Progenitor cell of endocrine pancreas (in vitro differentiated cells): ENCODE measurements around the gene TRAPPC10. TPM values are rescaled to one million over a fixed set of nuclear protein-coding genes. Genes with fewer than 3 reads are reported as not detected.

Experiments
- DNase-seq: peaks from one replicate; pipeline ENCODE4 v3.0.0; 2021; ENCODE audit warnings: low spot score; ENCODE audit not compliant: unreplicated experiment
- H3K27ac Mint-ChIP-seq: 2 replicates; pipeline ENCODE4 v1.8.0; 2021; ENCODE audit warnings: mild to moderate bottlenecking, moderate library complexity, mixed read lengths
- H3K27me3 Mint-ChIP-seq: 2 replicates; pipeline ENCODE4 v1.8.0; 2021; ENCODE audit warnings: mixed read lengths
- H3K36me3 Mint-ChIP-seq: 2 replicates; pipeline ENCODE4 v1.8.0; 2022; ENCODE audit warnings: mixed read lengths; ENCODE audit not compliant: insufficient read depth
- H3K4me1 Mint-ChIP-seq: 2 replicates; pipeline ENCODE4 v1.8.0; 2021; ENCODE audit warnings: low read depth, mixed read lengths
- H3K4me3 Mint-ChIP-seq: 2 replicates; pipeline ENCODE4 v1.8.0; 2021; ENCODE audit warnings: low read depth, mild to moderate bottlenecking, moderate library complexity, mixed read lengths
- H3K9me3 Mint-ChIP-seq: 2 replicates; pipeline ENCODE4 v1.8.0; 2021; ENCODE audit warnings: low read depth, mixed read lengths
- total RNA-seq: library from RNA; stranded (reverse); gene quantifications from 2 replicates; pipeline ENCODE4 v1.2.1, GENCODE V29; 2021
- TF ChIP-seq, protein P1 (sequence below): fragments of 200-600 bp; sonication (generic); IDR thresholded peaks from one replicate; pipeline ENCODE4 v1.5.0; 2021; ENCODE audit warnings: antibody characterized with exemption, mild to moderate bottlenecking; ENCODE audit not compliant: unreplicated experiment

The TRAPPC10 gene
- total RNA-seq, 1 donor from 2014 or later: 42.7 TPM

DNA sequence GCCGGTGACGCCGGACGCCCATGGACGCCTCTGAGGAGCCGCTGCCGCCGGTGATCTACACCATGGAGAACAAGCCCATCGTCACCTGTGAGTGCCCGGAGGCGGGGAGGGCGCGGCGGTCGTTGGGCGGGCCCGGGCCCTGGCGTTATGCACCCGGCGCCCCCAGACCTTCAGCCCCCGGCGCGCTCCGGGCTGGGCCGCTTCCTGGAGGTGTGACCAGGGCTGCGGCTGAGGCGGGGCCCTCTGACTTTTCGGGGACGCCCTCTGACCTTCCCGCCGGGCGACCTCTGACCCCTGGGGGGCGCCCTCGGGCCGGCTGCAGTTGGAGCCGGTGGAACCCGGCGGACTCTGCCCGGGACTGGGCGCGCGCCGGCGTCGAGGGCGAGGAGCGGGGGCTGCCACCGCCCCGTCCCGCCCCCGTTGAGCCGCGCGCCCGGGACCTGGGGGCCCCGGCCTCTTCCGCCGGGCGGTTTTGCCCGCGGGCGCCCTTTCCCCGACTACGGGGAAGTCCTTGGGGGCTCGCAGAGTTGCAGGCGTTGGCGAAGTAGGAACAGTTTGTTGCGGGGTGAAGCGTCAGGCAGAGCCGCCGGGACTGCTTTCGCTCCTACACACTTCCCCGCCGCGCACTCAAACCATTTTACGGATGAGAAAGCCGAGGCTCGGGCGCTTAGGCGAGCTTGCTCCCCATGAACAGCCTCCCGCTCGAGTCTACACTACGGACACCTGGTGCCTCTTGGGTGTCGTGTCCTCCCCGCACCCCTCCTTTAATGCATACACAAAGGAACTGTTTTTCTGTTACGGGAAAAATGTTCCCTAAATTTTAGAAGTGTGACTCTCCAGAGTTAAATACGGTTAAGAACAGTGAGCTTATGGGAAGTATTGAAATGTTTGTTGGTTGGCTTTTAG lies 618 bp downstream of the TRAPPC10 start:
- peak; percentile 67 for DNase-seq
- Mint-ChIP-seq H3K27ac (peak overlapping the region; percentile 90), H3K4me1 (peaks cover 19% of the 10 kb centered on the region), H3K36me3 (no peaks in the 10 kb centered on the region), H3K9me3 (no peaks in the 10 kb centered on the region), H3K27me3 (no peaks in the 10 kb centered on the region), H3K4me3 (peak overlapping the region; percentile 76)
- TF ChIP-seq, protein P1, sequence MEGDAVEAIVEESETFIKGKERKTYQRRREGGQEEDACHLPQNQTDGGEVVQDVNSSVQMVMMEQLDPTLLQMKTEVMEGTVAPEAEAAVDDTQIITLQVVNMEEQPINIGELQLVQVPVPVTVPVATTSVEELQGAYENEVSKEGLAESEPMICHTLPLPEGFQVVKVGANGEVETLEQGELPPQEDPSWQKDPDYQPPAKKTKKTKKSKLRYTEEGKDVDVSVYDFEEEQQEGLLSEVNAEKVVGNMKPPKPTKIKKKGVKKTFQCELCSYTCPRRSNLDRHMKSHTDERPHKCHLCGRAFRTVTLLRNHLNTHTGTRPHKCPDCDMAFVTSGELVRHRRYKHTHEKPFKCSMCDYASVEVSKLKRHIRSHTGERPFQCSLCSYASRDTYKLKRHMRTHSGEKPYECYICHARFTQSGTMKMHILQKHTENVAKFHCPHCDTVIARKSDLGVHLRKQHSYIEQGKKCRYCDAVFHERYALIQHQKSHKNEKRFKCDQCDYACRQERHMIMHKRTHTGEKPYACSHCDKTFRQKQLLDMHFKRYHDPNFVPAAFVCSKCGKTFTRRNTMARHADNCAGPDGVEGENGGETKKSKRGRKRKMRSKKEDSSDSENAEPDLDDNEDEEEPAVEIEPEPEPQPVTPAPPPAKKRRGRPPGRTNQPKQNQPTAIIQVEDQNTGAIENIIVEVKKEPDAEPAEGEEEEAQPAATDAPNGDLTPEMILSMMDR: peak; percentile 53

DNA sequence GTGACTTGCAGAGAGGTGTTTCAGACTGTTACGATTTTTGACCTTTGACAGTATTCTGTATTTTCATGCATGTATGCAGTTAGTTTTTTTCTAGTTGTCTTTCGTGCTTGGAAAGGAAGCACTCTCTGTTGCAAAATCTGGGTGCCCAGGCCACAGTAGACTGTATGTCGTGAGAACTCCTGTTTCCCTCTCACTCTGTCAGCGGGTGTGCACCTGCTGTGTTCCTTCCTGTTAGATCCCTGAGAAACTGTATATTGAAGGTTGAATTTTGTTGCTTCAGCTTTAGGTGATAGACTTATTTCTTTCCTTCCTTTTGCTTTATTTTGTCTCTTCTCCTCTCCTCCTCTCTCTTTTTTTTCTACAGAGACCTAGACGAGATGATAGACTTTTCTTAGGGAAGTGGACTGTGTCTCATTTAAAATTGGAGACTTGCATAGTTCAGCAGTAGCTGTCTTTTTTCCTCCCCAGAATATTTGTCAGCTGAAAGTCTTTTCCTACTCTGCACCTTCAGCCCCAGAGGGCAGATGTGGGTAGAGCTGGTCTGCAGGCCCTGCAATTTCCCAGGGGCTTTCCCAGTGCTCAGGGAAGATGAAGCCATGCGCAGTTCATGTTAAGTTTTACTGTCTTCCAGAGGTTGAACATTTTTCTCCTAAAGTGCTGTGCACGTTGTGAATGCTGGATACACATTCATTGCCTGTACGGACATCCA lies 1.4 kb downstream of the TRAPPC10 start:
- Mint-ChIP-seq H3K27ac (peak overlapping the region; percentile 90), H3K36me3 (no peaks in the 10 kb centered on the region), H3K27me3 (no peaks in the 10 kb centered on the region), H3K4me3 (peak overlapping the region; percentile 76), H3K9me3 (no peaks in the 10 kb centered on the region), H3K4me1 (peaks cover 19% of the 10 kb centered on the region)
- no peak for DNase-seq
- TF ChIP-seq, protein P1: no peak

GRCh38 chr21:44017601-44018000 lies 5.5 kb downstream of the TRAPPC10 start:
- no peak overlapping the region for H3K4me3 Mint-ChIP-seq
- no peaks in the 10 kb centered on the region for H3K27me3 Mint-ChIP-seq
- H3K4me1 Mint-ChIP-seq: peaks cover 24% of the 10 kb centered on the region
- H3K27ac Mint-ChIP-seq: no peak overlapping the region
- no peaks in the 10 kb centered on the region for H3K36me3 Mint-ChIP-seq
- H3K9me3 Mint-ChIP-seq: no peaks in the 10 kb centered on the region
- no peak for DNase-seq
- TF ChIP-seq, protein P1: no peak

DNA sequence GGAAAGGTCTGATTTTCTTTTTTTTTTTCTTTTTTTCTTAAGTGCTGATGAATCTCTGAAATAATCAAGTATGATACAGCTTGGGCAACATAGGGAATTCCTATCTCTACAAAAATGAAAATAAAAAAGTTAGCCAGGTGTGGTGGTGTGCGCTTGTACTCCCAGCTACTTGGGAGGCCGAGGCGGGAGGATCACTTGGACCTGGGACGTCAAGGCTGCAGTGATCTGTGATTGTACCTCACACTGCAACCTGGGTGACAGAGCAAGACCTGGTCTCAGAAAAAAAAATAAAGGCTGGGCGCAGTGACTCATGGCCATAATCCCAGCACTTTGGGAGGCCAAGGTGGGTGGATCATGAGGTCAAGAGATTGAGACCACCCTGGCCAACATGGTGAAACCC lies 6.0 kb downstream of the TRAPPC10 start:
- Mint-ChIP-seq H3K9me3 (no peaks in the 10 kb centered on the region), H3K27ac (no peak overlapping the region), H3K4me1 (peaks cover 22% of the 10 kb centered on the region), H3K27me3 (no peaks in the 10 kb centered on the region), H3K36me3 (no peaks in the 10 kb centered on the region), H3K4me3 (no peak overlapping the region)
- DNase-seq: no peak
- TF ChIP-seq, protein P1: no peak

DNA sequence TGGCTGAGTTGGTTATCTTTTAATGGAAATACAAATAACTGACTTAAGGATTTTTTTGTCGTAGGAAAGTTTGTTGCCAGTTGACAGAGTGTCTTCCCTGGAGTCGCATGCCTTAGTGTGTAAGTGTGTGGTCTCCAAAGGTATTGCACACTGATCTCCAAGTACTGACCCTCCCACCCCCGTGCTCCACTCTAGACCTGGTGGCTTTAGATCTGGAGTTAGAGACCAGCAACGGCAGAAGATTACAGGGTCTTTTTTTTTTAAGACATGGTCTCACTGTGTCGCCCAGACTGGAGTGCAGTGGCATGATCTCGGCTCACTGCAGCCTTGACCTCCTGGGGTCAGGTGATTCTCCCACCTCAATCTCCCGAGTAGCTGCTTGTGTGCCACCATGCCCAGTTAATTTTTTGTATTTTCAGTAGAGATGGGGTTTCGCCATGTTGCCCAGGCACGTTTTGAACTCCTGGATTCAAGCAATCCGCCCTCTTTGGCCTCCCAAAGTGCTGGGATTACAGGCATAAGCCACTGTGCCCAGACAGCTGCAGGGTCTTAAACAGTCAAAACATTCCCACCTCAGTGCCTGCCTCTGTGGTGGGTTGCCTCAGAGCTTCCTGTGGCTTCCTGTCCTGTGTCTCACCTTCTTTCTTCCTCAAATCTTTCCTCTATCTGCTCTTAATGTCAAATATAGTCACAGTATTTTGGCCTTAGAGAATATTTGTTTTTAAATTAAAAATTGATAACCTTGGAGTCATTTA lies 6.9 kb downstream of the TRAPPC10 start:
- DNase-seq: no peak
- Mint-ChIP-seq H3K9me3 (no peaks in the 10 kb centered on the region), H3K27me3 (no peaks in the 10 kb centered on the region), H3K36me3 (no peaks in the 10 kb centered on the region), H3K4me1 (peaks cover 14% of the 10 kb centered on the region), H3K27ac (peak overlapping the region; percentile 62), H3K4me3 (no peak overlapping the region)
- TF ChIP-seq, protein P1: no peak
